SU-DHL-6 (cell line): ENCODE data around the gene DNAH7.

ENCODE experiments used
- H2AFZ ChIP-seq: fragments of 200-600 bp; sonication (generic); 2 replicates; pipeline ENCODE4 v1.6.1; 2014; ENCODE audit warnings: low read depth, mild to moderate bottlenecking, moderate library complexity, mixed read lengths, antibody characterized with exemption, low read length; ENCODE audit not compliant: severe bottlenecking
- H3F3A ChIP-seq: fragments of 200-600 bp; shearing (Covaris generic); 2 replicates; pipeline ENCODE4 v1.6.0; 2016; ENCODE audit warnings: antibody characterized with exemption, mild to moderate bottlenecking; ENCODE audit not compliant: insufficient read depth
- H3K27ac ChIP-seq: fragments of 200-600 bp; sonication (generic); 2 replicates; pipeline ENCODE4 v1.5.1; 2016; ENCODE audit warnings: low read depth, mild to moderate bottlenecking, low read length, moderate library complexity, mixed read lengths
- H3K27me3 ChIP-seq: fragments of 200-600 bp; sonication (generic), shearing (Covaris generic); 2 replicates; pipeline ENCODE4 v1.6.0; 2014; ENCODE audit warnings: mild to moderate bottlenecking, low read length
- H3K36me3 ChIP-seq: fragments of 200-600 bp; sonication (generic); 2 replicates; pipeline ENCODE4 v1.6.1; 2014; ENCODE audit warnings: mild to moderate bottlenecking, low read length, mixed read lengths
- H3K4me2 ChIP-seq: fragments of 300-600, 200-600 bp; shearing (Covaris generic), sonication (generic); 2 replicates; pipeline ENCODE4 v1.6.0; 2014; ENCODE audit warnings: low read length, low read depth, mild to moderate bottlenecking; ENCODE audit not compliant: poor library complexity, severe bottlenecking
- H3K4me3 ChIP-seq: fragments of 200-600 bp; sonication (generic); 2 replicates; pipeline ENCODE4 v1.5.1; 2014; ENCODE audit warnings: antibody characterized with exemption, low read length, mild to moderate bottlenecking, mixed read lengths; ENCODE audit not compliant: insufficient read depth, poor library complexity, severe bottlenecking
- H3K79me2 ChIP-seq: fragments of 200-600 bp; sonication (generic); 2 replicates; pipeline ENCODE4 v1.6.1; 2014; ENCODE audit warnings: mild to moderate bottlenecking, low read length, moderate library complexity; ENCODE audit not compliant: insufficient read depth
- H3K9ac ChIP-seq: fragments of 200-600 bp; sonication (generic); 2 replicates; pipeline ENCODE4 v1.7.0; 2014; ENCODE audit warnings: mild to moderate bottlenecking, low read length
- H3K9me2 ChIP-seq: fragments of 200-600 bp; sonication (generic); replicated peaks from 2 replicates; pipeline ENCODE4 v1.6.1; 2014; ENCODE audit warnings: low read length; ENCODE audit not compliant: insufficient read depth
- H3K9me3 ChIP-seq: fragments of 200-600 bp; sonication (generic); 2 replicates; pipeline ENCODE4 v1.6.1; 2014; ENCODE audit warnings: low read length, mixed read lengths; ENCODE audit not compliant: insufficient read depth
- H4K20me1 ChIP-seq: fragments of 200-600 bp; sonication (generic); 2 replicates; pipeline ENCODE4 v1.6.1; 2014; ENCODE audit warnings: low read depth, mild to moderate bottlenecking, antibody characterized with exemption, low read length, moderate library complexity, mixed read lengths
- CTCF ChIP-seq: fragments of 200-600 bp; sonication (generic); IDR thresholded peaks from one replicate; pipeline ENCODE4 v1.5.1; 2017; ENCODE audit warnings: antibody characterized with exemption, mild to moderate bottlenecking, low read length, moderate library complexity; ENCODE audit not compliant: insufficient read depth, poor library complexity, severe bottlenecking
- EZH2phosphoT487 ChIP-seq: fragments of 200-600 bp; sonication (generic), shearing (Covaris generic); conservative IDR thresholded peaks from 2 replicates; pipeline ENCODE4 v1.6.1; 2018; ENCODE audit warnings: mild to moderate bottlenecking, antibody characterized with exemption, low read length, moderate library complexity, mixed read lengths

Gene DNAH7

DNA sequence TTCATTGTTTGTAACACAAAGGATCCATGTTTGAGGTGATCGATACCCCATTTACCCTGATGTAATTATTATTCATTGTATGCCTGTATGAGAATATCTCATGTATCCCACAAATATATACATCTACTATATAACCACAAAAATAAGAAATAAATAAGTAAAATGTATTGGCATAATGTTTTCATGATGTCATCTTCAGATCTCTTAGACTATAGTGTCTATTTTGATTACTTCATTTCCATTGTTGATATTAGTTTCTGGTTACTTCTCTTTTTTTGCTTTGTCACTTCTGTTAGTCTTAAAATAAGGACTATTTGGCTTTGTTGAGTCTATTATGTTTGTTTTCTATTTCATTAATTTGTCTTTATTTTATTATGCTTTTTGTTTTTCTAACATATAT is 301.9 kb downstream of the DNAH7 start:
- Histone ChIP-seq H3K9me2 (no peaks in the 10 kb centered on the region), H2AFZ (no peak overlapping the region), H3K27ac (no peak overlapping the region), H3K36me3 (no peaks in the 10 kb centered on the region), H4K20me1 (no peaks in the 10 kb centered on the region), H3K4me3 (no peak overlapping the region), H3K9me3 (no peaks in the 10 kb centered on the region), H3K27me3 (no peaks in the 10 kb centered on the region), H3F3A (no peaks in the 10 kb centered on the region), H3K4me2 (no peak overlapping the region), H3K9ac (no peak overlapping the region), H3K79me2 (no peaks in the 10 kb centered on the region)
- TF ChIP-seq EZH2phosphoT487 (no peak), CTCF (no peak)

DNA sequence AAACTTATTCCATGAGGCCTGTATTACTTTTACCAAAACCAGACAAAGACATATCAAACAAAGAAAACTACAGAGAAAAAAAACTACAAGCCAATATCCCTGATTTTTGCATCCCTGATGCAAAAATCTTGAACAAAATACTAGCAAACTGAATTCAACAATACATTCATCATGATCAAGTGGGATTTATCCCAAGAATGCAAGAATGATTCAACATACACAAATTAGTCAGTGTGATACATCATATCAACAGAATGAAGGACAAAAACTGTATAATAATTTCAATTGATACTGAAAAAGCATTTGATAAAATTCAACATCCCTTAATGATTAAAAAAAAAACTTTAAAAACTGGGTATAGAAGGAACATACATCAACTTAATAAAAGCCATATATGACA is 304.8 kb downstream of the DNAH7 start:
- no peak overlapping the region for H3K9ac ChIP-seq
- no peaks in the 10 kb centered on the region for H3K79me2 ChIP-seq
- no peak overlapping the region for H2AFZ ChIP-seq
- no peaks in the 10 kb centered on the region for H4K20me1 ChIP-seq
- no peaks in the 10 kb centered on the region for H3K27me3 ChIP-seq
- no peaks in the 10 kb centered on the region for H3K36me3 ChIP-seq
- H3K27ac ChIP-seq, result no peak overlapping the region
- no peaks in the 10 kb centered on the region for H3K9me3 ChIP-seq
- H3K4me3 ChIP-seq, result no peak overlapping the region
- TF ChIP-seq EZH2phosphoT487, result no peak
- no peak for TF ChIP-seq CTCF
- H3K4me2 ChIP-seq, result no peak overlapping the region
- H3F3A ChIP-seq, result no peaks in the 10 kb centered on the region
- H3K9me2 ChIP-seq, result no peaks in the 10 kb centered on the region

DNA sequence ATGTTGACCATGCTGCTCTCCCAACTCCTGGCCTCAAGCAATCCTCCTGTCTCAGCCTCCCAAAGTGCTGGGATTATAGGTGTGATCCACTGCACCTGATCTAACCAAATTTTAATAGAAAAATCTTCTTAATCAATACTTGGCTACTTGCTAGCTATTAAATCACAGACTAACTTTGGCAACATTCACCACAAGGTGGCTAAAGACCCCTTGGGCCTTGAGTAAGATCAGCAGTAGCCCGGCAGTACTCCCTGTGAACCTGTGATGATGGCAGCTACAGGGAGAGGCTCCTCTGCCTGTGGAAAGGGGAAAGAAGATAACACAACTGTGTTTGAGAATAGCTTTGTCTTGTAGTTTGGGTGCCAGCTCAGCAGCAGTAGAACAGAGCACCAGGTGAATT is 308.8 kb downstream of the DNAH7 start:
- H3K4me2 ChIP-seq, result no peak overlapping the region
- H2AFZ ChIP-seq, result no peak overlapping the region
- no peak overlapping the region for H3K4me3 ChIP-seq
- no peaks in the 10 kb centered on the region for H3K27me3 ChIP-seq
- no peaks in the 10 kb centered on the region for H3F3A ChIP-seq
- no peaks in the 10 kb centered on the region for H3K9me2 ChIP-seq
- H3K36me3 ChIP-seq, result no peaks in the 10 kb centered on the region
- H3K27ac ChIP-seq, result no peak overlapping the region
- TF ChIP-seq EZH2phosphoT487 (no peak), CTCF (no peak)
- no peak overlapping the region for H3K9ac ChIP-seq
- no peaks in the 10 kb centered on the region for H3K9me3 ChIP-seq
- H3K79me2 ChIP-seq, result no peaks in the 10 kb centered on the region
- no peaks in the 10 kb centered on the region for H4K20me1 ChIP-seq

GRCh38 chr2:195758846-195759245 is 309.8 kb downstream of the DNAH7 start:
- H3K27ac ChIP-seq, result no peak overlapping the region
- no peaks in the 10 kb centered on the region for H3K9me2 ChIP-seq
- no peaks in the 10 kb centered on the region for H3K36me3 ChIP-seq
- TF ChIP-seq EZH2phosphoT487 (no peak), CTCF (no peak)
- no peak overlapping the region for H2AFZ ChIP-seq
- H3K4me2 ChIP-seq, result no peak overlapping the region
- H4K20me1 ChIP-seq, result no peaks in the 10 kb centered on the region
- H3K9ac ChIP-seq, result no peak overlapping the region
- H3K27me3 ChIP-seq, result no peaks in the 10 kb centered on the region
- H3K79me2 ChIP-seq, result no peaks in the 10 kb centered on the region
- no peak overlapping the region for H3K4me3 ChIP-seq
- no peaks in the 10 kb centered on the region for H3K9me3 ChIP-seq
- H3F3A ChIP-seq, result no peaks in the 10 kb centered on the region
